GM18517 (cell line): ENCODE measurements around the gene RAET1E.
"Not testable (repeated sequence)": the region's sequence is repeated elsewhere in the genome, so short reads cannot be mapped to it uniquely, and the experiment has no call there.

Source experiments
- ATAC-seq: cut with Tn5 transposase; IDR thresholded peaks from one replicate; pipeline ENCODE4 v1.9.1; 2021; ENCODE audit warnings: mild to moderate bottlenecking, moderate library complexity; ENCODE audit not compliant: unreplicated experiment

Gene RAET1E

DNA sequence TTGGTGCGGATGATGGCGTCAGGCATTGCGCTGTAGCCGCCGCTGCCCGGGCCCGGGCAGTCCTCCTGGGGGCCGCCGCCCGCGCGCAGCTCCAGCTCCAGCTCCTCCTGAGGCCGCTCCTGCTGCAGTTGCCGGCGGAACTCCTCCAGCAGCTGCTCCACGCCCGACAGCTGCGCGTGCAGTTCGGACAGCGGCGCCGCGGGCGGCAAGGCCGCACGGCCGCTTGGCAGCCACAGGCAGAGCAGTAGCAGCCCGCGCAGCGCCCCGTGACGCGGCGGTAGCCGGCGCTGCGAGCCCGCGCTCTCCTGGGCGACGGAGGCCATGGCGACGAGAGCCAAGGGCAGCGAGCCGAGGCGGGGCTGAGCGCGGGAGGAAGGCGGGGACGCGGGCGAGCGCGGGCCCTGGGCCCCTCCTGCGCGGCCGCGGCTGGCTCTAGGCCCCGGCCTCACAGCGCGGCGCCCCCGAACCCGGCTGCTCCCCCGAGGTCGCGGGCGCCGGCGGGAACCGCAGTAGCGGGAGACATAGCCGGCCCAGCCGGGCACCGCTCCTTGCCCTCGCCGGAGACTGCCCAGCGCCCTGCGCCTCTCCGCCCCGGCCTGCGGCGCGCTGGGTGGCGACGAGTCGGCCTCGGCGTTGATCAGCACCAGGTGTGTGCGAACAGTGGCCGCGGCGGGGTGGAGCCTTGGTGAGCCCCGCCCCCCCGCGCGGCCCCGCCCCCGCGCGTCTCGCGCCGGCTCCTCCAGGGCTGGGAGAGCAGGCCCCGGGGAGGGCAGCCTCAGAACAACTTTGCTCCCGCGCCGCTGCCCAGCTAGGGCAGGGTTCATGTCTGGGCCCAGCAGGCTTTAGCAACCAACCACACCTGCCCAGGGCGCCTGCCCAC, 34.0 kb downstream of the RAET1E start, which contains the start of gene LRP11:
Gene LRP11 (minus strand): TSS at position 662 of the 880 bp plus-strand sequence. CDS start 339 bp downstream, at position 323.
- peak; percentile 79 for ATAC-seq

DNA sequence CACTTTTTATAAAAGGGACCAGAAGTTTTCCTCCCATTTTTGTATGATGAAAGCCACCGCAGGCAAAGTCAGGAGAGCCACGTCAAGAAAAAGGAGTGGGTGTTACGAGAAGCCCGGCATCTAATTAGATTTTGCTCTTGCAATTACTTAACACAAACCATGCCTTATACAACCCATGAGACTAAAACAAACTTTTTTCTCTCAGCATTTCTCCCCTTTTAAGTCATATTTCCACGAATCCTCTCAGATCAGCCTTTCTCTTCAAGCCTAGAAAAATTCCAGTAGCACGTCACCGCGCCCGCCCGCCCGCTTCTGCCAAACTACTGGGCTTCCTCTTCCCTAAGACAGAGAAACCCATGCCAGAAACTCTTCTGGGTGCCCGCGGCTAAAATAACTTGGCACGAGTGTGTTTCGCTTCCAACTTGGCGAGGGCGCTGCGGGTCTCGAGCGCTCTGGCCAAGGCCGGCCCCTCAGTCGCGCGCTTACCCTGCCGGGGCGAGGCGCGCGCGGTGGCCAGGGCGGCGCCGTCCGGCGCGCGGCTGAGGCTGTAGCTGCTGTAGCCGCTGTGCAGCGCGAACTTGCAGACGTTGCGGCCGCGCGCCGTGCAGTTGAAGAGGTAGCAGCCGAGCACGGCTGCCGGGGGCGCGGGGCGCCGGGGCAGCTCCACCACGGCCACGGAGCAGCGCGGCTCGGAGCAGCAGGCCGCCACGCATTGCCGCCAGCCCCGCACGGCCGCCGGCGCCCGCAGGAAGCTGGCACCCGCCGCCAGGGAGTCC, 34.8 kb downstream of the RAET1E start:
- ATAC-seq = peak; percentile 19

DNA sequence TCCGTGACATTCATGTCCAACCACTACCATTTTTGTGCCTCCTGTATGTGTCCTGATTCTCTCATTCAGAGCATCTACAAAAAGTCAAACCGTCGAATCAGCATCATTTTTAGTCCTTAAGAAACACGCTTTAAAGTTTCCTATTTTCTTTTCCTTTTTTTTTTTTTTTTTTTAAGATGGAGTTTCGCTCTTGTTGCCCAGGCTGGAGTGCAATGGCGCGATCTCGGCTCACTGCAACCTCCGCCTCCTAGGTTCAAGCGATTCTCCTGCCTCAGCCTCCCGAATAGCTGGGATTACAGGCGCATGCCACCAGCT, 35.5 kb downstream of the RAET1E start:
- not testable (repeated sequence) for ATAC-seq

DNA sequence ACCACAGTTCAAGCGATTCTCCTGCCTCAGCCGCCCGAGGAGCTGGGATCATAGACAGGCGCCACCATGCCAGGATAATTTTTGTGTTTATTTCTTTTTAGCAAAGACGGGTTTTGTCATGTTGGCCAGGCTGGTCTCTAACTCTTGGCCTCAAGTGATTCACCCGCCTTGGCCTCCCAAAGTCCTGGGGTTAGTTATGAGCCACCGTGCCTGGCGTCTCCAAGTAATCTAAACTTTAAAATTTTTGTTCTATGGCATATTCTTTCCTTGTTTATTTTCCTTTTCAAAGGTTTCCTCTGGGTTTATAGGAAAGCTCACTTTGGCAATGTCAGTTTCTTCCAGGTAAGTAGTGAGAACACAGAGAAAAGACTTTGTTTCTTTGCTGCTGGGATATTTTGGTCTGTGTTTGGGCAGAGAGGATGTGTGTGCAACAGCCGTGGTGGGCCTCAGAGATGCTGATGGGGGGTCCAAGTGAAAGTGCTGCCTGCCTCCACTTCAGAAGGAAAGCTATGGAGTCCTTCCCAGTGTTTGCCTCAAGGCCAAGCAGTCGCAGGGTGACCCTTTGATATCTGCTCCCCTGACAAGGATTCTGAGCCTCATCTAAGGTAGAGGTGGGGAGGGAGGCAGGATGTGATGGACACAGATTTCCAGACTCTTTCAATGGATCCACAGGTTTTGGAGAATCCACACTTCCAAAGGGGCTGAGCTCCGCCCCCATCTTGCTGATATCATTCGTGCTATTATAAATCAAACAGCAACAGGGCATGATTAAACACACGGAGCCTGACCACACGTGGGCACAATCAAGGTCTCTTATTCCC, 36.1 kb downstream of the RAET1E start:
- no peak for ATAC-seq

DNA sequence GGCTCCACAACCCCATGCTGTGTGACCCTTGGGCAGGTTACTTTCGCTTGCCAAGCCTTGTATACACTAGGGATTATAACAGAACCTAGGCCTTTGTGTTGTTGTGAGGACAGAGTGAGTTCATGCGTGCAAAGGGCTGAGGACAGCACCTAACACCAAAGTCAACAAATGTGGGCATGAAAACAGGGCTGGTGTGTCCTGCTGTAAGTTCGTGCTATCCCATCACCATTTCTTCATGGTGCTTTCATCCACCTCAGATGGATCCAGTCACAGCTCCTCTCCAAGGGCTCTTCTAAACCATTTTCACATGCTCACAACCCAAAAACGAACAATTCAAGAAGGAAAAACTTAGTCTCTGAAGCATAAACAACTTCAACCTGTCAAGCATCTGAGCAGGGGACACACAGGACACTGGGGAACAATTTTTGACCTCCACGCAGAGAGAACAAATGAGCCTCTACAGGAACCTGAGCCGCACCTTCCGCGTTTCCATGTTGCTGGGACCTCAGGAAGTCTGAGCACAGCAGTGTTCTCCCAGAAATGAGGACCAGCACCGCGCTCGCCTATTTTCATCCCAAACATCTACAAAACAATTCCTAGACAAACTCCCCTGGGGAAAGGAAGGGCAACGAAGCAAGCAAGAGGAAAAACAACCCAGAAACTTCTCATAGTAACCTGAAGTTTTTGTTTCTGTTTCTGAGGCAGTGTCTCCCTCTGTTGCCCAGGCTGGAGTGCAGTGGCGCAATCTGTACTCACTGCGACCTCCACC, 36.9 kb downstream of the RAET1E start:
- ATAC-seq = no peak

DNA sequence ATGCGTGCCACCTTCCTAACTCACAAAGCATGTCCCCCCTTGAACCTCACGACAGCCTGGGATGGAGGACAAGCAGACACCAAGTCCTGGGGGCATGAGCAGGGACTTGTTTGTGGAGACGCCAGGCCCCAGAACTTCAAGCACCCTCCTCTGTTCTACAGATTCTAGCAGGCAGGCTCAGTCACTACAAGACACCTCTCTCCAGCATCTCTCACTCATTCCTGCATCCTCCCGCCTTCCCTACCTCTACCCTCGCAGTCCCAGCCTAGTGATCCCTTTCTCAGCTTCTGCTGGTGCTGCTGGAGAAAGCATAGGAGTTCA, 37.4 kb downstream of the RAET1E start:
- ATAC-seq = no peak

DNA sequence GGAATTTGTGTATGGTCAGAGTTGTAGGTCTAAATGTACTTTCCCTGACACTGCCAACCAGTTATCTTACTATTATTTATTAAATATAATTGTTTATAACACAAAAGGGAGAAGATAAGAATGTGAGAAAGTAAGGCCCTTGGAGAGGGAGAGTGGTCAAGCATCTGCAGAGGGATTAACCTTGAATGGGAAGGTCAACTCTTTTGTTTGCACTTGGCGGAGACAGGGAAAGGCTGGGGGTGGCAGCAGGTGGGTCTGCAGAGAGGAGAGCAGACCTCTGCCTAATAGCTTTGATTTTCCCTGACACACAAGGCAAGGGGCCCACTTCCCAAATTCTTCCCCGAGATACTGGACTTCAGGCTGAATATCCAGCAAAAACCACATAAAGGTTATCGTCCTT, 38.0 kb downstream of the RAET1E start:
- no peak for ATAC-seq

DNA sequence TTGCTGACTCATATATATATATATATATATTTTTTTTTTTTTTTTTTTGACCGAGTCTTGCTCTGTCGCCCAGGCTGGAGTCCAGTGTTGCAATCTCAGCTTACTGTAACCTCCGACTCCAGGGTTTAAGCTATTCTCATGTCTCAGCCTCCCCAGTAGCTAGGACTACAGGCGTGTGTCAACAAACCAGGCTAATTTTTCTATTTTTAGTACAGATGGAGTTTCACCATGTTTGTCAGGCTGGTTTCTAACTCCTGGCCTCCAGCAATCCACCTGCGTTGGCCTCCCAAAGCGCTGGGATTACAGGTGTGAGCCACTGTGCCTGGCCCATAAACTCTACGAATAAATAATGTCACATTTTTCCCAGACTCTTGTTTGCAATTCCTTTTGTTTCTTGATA, 38.5 kb downstream of the RAET1E start:
- ATAC-seq = no peak

DNA sequence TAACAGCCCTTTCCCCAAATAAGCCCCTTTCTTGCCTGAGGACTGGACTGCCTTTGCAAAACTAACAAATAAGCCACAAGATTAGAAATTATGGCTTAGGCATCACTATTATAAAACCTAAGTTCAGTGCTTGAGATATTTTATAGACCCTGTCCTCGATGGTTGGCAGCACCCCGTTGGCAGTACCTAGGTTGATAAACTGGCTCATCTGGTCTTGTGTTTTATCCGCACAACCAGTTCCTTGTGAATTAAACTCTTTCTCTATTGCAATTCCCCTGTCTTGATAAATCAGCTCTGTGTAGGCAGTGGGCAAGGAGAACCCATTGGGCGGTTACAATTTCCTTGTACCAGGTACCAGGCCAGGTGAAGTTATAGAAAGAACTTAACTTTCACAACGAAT, 40.4 kb downstream of the RAET1E start:
- ATAC-seq = no peak

DNA sequence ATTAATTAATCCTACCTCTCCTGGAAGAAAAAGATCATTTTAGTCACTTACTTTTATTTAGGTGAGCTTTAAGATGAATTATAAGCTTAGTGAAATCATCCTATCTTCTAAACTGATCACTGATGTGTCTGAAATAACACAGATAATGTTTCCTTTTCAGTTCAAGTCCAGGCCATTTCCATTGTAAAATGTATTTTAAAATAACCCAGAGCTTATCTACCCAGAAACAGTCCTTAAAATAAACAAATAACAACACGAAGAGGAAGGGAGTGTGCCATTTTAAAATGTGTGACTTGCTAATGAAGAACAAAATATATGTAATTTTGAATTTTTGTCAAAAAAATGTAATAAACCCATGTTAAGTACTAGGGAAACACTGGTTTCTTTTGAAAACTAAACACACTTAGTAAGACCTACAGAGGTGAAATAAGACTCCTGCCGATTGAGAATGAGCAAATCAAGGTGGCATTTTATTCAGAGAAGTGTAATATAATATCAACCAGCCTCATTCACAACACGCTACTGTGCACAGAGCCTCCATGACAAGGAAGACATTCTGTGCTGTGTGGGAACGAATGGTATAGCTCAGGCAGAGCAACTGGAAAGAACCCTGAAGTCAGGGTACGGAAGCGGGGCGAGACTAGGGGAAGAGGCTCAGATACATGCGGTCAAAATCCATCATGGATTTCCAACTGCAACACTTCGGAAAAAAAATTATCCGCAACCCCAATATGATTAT, 41.5 kb downstream of the RAET1E start:
- ATAC-seq = no peak

DNA sequence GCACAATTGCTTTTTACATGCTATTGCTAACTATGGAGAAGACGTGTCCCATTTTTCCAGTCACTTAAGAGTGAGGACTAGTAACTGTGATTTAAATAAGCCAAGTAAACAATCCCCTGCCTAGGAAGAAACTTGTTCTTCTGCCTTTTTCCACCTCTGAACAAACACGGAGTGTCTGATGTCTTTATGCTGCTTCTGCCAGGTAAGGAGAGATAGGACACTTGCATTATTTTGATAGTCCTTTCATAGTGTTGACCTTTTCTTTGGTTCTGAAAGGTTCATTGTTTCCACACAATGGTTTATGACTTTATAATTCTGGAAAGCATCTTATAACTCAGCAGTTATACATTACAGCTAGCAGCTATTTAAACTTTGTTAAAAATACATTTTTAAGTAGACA, 42.2 kb downstream of the RAET1E start:
- no peak for ATAC-seq

DNA sequence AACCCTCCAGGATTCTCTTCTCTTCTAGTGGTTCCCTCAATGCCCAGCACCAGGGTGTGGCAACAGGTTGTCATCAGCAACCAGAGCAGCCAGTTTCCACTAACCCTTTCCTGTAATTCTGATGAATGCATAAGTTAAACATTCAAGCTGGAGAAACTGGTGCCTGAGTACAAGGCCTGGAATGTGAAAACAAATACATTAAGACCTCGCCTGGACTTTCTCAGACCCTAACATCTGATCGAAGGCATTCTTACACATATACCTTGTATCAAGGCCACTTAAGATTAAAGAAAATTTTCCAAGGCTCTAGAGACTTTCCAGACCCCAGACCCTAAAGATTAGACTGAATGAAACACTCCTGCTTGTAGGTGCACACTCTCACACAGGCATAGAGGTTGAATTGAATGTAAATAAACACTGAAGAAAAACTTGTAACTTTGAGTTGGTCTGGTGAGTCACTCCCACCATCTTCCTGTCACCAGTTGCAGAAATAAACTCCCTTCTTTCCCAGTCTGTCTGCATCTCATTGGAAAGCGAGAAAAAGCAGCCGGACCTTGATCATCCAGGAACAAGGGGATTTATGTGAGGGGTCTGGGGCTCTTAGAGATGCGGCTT, 42.8 kb downstream of the RAET1E start:
- ATAC-seq = no peak

DNA sequence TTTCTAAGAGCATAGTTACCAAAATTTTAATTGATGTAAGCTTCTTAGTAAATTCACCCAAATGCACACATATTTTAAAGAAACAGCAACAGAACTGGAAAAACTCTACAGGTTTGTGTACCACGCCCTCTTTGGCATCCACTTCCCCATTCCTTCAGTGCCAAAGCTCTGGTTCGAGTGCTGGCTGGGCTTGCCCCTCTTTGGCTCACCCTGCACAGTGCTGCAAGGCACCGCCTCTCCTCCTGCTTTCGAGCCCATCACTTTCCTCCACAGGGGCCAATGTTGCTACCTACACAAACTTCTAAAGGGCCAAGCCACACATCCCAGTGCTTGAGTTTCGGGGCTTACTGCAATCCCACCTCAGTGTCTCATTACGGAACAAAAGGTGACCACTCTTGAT, 43.4 kb downstream of the RAET1E start:
- ATAC-seq = no peak

DNA sequence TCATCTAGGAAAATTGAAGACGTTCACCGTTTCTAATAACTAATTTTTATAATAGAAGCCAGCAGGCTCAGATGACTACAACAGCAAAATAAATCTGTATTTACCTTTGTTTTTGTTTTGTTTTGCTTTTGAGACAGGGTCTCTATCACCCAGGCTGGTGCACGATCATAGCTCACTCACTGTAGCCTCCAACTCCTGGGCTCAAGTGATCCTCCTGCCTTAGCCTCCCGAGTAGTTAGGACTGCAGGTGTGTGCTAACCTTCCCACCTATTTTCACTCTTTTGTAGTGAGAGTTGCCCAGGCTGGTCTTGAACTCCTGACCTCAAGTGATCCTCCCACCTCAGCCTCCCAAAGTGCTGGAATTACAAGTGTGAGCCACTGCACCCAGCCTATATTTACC, 43.9 kb downstream of the RAET1E start:
- ATAC-seq = not testable (repeated sequence)

DNA sequence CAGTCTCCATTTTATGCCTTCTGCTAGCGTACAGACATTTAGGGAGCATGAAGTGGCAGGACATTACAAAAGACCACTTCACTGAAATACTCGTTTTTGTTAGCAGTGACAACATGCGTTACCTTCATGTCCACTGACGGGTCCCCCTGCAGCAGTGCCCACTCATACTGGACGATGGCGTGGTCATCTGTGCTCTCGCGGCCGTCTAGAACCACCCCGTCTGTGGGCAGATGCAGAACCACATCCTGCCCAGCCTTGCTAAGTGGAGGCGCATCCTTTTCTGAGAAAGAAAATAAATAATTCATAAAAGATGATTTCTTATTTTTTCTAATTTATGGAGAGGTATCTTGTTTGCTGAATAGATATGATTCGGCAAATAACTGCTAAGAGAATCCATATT, 45.0 kb downstream of the RAET1E start:
- ATAC-seq = no peak

DNA sequence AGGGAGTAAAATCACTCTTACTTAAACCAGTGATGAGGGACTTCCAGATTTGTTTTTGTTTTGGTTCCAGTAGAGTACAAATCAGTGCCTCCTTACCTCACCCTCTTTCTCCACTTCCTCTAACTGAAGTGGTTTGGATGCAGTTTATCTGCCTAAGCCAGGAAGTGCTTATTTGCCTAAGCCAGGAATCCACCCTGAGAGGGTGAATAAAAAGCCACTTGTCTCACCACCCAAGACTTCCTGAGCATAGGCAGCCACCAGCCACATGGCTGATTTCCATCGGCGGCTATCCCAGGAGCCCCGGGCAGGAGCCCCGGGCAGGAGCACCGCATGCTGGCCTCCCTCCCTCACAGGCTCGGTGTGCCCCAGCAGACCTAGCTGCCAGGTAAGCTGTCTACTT, 45.7 kb downstream of the RAET1E start:
- ATAC-seq = no peak

DNA sequence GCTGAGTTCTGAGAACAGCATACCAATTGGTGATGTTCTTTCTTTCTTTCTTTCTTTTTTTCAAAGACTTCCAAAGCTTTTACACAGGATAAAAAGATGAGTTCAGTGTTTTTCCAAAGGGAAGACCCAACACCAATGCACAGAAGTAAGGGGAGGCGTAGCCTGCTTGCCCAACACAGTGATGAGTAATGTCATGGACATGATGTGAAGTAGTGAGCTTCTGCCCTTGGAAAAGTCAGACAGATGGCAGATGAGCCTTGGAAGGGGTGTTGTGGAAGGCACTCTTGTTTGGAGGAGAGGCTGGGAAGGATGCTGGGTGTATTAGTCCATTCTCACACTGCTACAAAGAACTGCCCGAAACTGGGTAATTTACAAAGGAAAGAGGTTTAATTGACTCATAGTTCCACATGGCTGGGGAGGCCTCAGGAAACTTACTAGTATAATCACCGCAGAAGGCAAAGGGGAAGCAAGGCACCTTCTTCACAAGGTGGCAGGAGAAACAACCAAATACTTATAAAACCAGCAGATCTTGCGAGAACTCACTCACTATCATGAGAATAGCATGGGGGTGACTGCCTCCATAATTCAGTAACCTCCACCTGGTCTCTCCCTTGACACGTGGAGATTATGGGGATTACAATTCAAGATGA, 46.3 kb downstream of the RAET1E start:
- ATAC-seq = no peak

DNA sequence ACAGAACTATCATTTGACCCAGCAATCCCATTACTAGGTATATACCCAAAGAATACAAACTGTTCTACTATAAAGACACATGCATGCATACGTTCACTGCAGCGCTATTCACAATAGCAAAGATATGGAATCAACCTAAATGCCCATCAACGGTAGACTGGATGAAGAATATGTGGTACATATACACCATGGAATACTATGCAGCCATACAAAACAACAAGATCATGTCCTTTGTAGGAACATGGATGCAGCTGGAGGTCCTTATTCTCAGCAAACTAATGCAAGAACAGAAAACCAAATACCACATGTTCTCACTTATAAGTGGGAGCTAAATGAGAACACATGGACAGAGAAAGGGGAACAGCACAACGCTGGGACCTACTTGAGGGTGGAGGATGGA, 49.6 kb downstream of the RAET1E start:
- not testable (repeated sequence) for ATAC-seq
